Transverse colon (tissue), 4 donors: ENCODE measurements around the gene ARHGEF1. TPM values are rescaled to one million over a fixed set of nuclear protein-coding genes. Genes with fewer than 3 reads are reported as not detected.
A peak's percentile ranks its signal among the peaks of the same experiment; 100 is the strongest.

ENCODE experiments used
- DNase-seq: peaks from one replicate; pipeline ENCODE4 v3.0.0-alpha.2; 2019
- H3K27ac ChIP-seq, 4 donors: fragments of 200-600 bp; sonication (generic); 2 replicates each; pipeline ENCODE4 v1.5.1; 2016 to 2018; ENCODE audit warnings: inconsistent platforms in 4 of 4
- H3K27me3 ChIP-seq: fragments of 200-600 bp; sonication (generic); 2 replicates; pipeline ENCODE4 v1.5.1; 2017; ENCODE audit warnings: inconsistent platforms
- H3K36me3 ChIP-seq, 4 donors: fragments of 200-600 bp; sonication (generic); 2 replicates each; pipeline ENCODE4 v1.5.1; 2017 to 2019; ENCODE audit warnings: inconsistent platforms in 4 of 4
- H3K4me1 ChIP-seq, 4 donors: fragments of 200-600 bp; sonication (generic); 2 replicates each; pipeline ENCODE4 v1.5.1; 2017 to 2020; ENCODE audit warnings: inconsistent platforms in 4 of 4
- H3K4me3 ChIP-seq, 4 donors: fragments of 200-600 bp; sonication (generic); 1 replicate in 1 of 4; 2 replicates in 3 of 4; pipeline versions ENCODE4 v1.5.1 to v1.6.1; 2017 to 2019; ENCODE audit warnings: inconsistent platforms in 4 of 4
- H3K9me3 ChIP-seq, 2 donors: fragments of 200-600 bp; sonication (generic); 2 replicates each; pipeline ENCODE4 v1.5.1; 2017 to 2019; ENCODE audit warnings: inconsistent platforms in 2 of 2
- CTCF ChIP-seq, 5 experiments: fragments of 200-600 bp in 3 of 5; fragments of 450-650 bp in 2 of 5; sonication (generic) in 3 of 5; IDR thresholded peaks; 1 replicate in 2 of 5; 2 replicates in 3 of 5; pipeline ENCODE4 v1.5.1; 2016 to 2017; ENCODE audit warnings: antibody characterized with exemption in 5 of 5, inconsistent platforms in 3 of 5, mild to moderate bottlenecking in 2 of 5, moderate library complexity in 1 of 5
- EP300 ChIP-seq: sonication (generic); formaldehyde crosslinking; IDR thresholded peaks from one replicate; pipeline ENCODE4 v1.6.1; 2017; ENCODE audit warnings: antibody characterized with exemption, low read depth
- POLR2A ChIP-seq: fragments of 450-650 bp; IDR thresholded peaks from one replicate; pipeline ENCODE4 v1.6.1; 2016; ENCODE audit warnings: antibody characterized with exemption, mild to moderate bottlenecking, moderate library complexity
- POLR2AphosphoS5 ChIP-seq, 3 donors: sonication (generic); formaldehyde crosslinking; IDR thresholded peaks; one replicate each; pipeline ENCODE4 v1.6.1; 2016; ENCODE audit warnings: antibody characterized with exemption in 3 of 3
- WGBS, 2 donors: methylation state at CpG; one replicate each; pipeline ENCODE4 v1.1.5; 2018; ENCODE audit warnings: low coverage in 1 of 2; 5-methylcytosine and 5-hydroxymethylcytosine counted together
- in situ Hi-C, 4 donors: fragments of 200-750 bp; cut with MboI; loops; one replicate each; pipeline versions ENCODE4 v1.15.0 to v1.15.1; 2017; ENCODE audit warnings: low sequenced_read_pairs in 3 of 4, low pct_ligation_motif_present in 1 of 4, low pct_unique_long_range_greater_than_20kb in 1 of 4
- intact Hi-C: fragments of 100-400 bp; cut with DNase I; formaldehyde crosslinking; loops from one replicate; pipeline ENCODE4 v1.15.1; 2023; ENCODE audit warnings: low total_unique reads
- small RNA-seq, 4 donors: library from RNA; depleted of rRNA; stranded (forward); fragments of <200 nt; gene quantifications; one replicate each; pipeline ENCODE3, GENCODE V24; 2016
- total RNA-seq, 4 donors: library from RNA; depleted of rRNA; stranded (reverse); fragments of >200 nt; gene quantifications; one replicate each; pipeline ENCODE4 v1.1.0, GENCODE V29; 2016

Gene ARHGEF1
- total RNA-seq, 4 donors from 2014 or later, result 64.3 to 215 (median 113) TPM

GRCh38 chr19:41956621-41957020 is 73.6 kb downstream of the ARHGEF1 start:
- Histone ChIP-seq H3K36me3 (no peaks in the 10 kb centered on the region), H3K4me1 (peaks cover 10 to 31% (median 16%) of the 10 kb centered on the region in 4 donors), H3K27ac (peak overlapping the region; percentile 95 to 97 (median 97)), H3K27me3 (no peaks in the 10 kb centered on the region), H3K9me3 (no peaks in the 10 kb centered on the region), H3K4me3 (peak overlapping the region in 3 of 4 donors; percentile 9 to 37 (median 20))
- 64% methylated on average over 13 of the region's 13 CpGs; no CpG with 5 or more reads in 1 of the 2 donors for WGBS, 2 donors
- peak; percentile 50 for DNase-seq
- intact Hi-C loops, result loop anchor here (5.0 kb wide), 1 partner anchor 84 kb away; no protein-coding TSS in a partner anchor
- TF ChIP-seq EP300 (no peak), POLR2A (no peak), POLR2AphosphoS5 (IDR thresholded peaks at IDR 0.05) (no peak), CTCF (IDR thresholded peaks at IDR 0.05) (no peak)
- in situ Hi-C loops, result loop anchor here in 1 of 4 donors (10.0 kb wide), 1 partner anchor 82 kb away; the partner anchor contains the start of gene CD79A

Small RNA genes within 50 kb of the gene (small RNA-seq; reads per million reads assigned to genes)
- gene MIR6797, result 0 reads per million in 4 donors

Other genes with a start within 250 kb of the ARHGEF1 start
- gene CEACAM7, start 194.9 kb upstream of the ARHGEF1 start, total RNA-seq, result 1,000 to 10,000 TPM in 3 of 4 donors, 10 to 100 TPM in 1; 26.3 to 2,498 (median 1,946) TPM
- 1,000 to 10,000 TPM in 3 of 4 donors, 10 to 100 TPM in 1; 95.5 to 1,964 (median 1,677) TPM for gene CEACAM5, start 174.6 kb upstream of the ARHGEF1 start, total RNA-seq
- gene CEACAM6, start 127.7 kb upstream of the ARHGEF1 start, total RNA-seq, result 100 to 1,000 TPM in 2 of 4 donors, 10 to 100 TPM in 2; 33.8 to 209 (median 104) TPM
- gene CEACAM3, start 86.6 kb upstream of the ARHGEF1 start, total RNA-seq, result 1 to 10 TPM in 2 of 4 donors, under 1 TPM in 1, not detected in 1; 0.82 to 2.2 (median 1.6) TPM
- not detected for gene LYPD4, start 38.5 kb upstream of the ARHGEF1 start, total RNA-seq
- not detected for gene DMRTC2, start 38.1 kb upstream of the ARHGEF1 start, total RNA-seq
- gene RPS19, start 22.9 kb upstream of the ARHGEF1 start, total RNA-seq, result 1,000 to 10,000 TPM in 2 of 4 donors, 100 to 1,000 TPM in 2; 595 to 1,336 (median 1,016) TPM
- gene CD79A, start 5.9 kb upstream of the ARHGEF1 start, total RNA-seq, result 10 to 100 TPM in 1 of 4 donors, 1 to 10 TPM in 2, not detected in 1; 2.3 to 33.0 (median 8.2) TPM
- 1 to 10 TPM in 2 of 4 donors, under 1 TPM in 2; 0.27 to 1.9 (median 0.95) TPM for gene ERFL, start 45.3 kb downstream of the ARHGEF1 start, total RNA-seq
- 100 to 1,000 TPM in 3 of 4 donors, 10 to 100 TPM in 1; 75.6 to 235 (median 165) TPM for gene RABAC1, start 76.1 kb downstream of the ARHGEF1 start, total RNA-seq
- 1 to 10 TPM in 2 of 4 donors, under 1 TPM in 1, not detected in 1; 0.20 to 1.1 (median 1.1) TPM for gene ATP1A3, start 111.0 kb downstream of the ARHGEF1 start, total RNA-seq
- 10 to 100 TPM in 1 of 4 donors, 1 to 10 TPM in 3; 1.6 to 13.1 (median 3.6) TPM for gene GRIK5, start 187.0 kb downstream of the ARHGEF1 start, total RNA-seq
- 10 to 100 TPM in 3 of 4 donors, 1 to 10 TPM in 1; 8.0 to 18.7 (median 16.5) TPM for gene ZNF574, start 193.0 kb downstream of the ARHGEF1 start, total RNA-seq
- gene POU2F2, start 249.3 kb downstream of the ARHGEF1 start, total RNA-seq, result 1 to 10 TPM in 3 of 4 donors, under 1 TPM in 1; 0.96 to 7.1 (median 3.4) TPM